ENCODE data around the gene PLEKHA5.
"Not testable (repeated sequence)": the region's sequence is repeated elsewhere in the genome, so short reads cannot be mapped to it uniquely, and the experiment has no call there.

Gene PLEKHA5, protein sequence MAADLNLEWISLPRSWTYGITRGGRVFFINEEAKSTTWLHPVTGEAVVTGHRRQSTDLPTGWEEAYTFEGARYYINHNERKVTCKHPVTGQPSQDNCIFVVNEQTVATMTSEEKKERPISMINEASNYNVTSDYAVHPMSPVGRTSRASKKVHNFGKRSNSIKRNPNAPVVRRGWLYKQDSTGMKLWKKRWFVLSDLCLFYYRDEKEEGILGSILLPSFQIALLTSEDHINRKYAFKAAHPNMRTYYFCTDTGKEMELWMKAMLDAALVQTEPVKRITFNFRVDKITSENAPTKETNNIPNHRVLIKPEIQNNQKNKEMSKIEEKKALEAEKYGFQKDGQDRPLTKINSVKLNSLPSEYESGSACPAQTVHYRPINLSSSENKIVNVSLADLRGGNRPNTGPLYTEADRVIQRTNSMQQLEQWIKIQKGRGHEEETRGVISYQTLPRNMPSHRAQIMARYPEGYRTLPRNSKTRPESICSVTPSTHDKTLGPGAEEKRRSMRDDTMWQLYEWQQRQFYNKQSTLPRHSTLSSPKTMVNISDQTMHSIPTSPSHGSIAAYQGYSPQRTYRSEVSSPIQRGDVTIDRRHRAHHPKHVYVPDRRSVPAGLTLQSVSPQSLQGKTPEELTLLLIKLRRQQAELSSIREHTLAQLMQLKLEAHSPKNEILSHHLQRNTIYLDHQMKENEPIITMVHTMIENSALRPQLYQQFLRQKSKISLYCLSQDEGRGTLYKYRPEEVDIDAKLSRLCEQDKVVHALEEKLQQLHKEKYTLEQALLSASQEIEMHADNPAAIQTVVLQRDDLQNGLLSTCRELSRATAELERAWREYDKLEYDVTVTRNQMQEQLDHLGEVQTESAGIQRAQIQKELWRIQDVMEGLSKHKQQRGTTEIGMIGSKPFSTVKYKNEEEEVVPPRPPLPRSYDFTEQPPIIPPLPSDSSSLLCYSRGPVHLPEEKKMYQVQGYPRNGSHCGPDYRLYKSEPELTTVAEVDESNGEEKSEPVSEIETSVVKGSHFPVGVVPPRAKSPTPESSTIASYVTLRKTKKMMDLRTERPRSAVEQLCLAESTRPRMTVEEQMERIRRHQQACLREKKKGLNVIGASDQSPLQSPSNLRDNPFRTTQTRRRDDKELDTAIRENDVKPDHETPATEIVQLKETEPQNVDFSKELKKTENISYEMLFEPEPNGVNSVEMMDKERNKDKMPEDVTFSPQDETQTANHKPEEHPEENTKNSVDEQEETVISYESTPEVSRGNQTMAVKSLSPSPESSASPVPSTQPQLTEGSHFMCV

GRCh38 chr12:19129486-19130223 lies at the start of gene PLEKHA5:
PLEKHA5 (plus strand) TSS chr12:19129733; CDS start chr12:19129800, 67 bp downstream.
- peak; percentile 8 for DNase-seq

DNA sequence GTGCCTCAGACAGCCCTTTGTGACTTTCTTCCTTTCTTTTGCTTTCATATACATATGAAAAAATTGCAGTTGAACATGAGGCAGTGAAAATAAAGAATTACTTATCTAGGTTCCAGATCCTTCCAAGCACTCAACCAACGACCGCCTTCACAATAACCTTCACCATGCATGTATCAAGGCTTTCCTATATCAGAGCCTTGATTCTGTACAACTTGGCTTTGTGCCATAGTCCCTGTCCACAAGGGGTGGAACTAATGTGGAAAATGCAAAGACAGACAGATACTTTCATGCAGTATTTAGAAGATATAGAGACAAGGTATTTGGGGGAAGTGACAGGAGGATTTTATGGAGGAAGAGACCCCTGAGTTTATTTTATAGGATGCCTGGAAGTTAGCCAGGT lies 48.6 kb upstream of the PLEKHA5 start:
- no peak for DNase-seq

GRCh38 chr12:19082365-19082911 lies 47.1 kb upstream of the PLEKHA5 start:
- DNase-seq: no peak

- no peak for DNase-seq
Measured at GRCh38 chr12:19084547-19084946, 45.0 kb upstream of the PLEKHA5 start.

GRCh38 chr12:19085090-19085489 lies 44.4 kb upstream of the PLEKHA5 start:
- no peak for DNase-seq

DNA sequence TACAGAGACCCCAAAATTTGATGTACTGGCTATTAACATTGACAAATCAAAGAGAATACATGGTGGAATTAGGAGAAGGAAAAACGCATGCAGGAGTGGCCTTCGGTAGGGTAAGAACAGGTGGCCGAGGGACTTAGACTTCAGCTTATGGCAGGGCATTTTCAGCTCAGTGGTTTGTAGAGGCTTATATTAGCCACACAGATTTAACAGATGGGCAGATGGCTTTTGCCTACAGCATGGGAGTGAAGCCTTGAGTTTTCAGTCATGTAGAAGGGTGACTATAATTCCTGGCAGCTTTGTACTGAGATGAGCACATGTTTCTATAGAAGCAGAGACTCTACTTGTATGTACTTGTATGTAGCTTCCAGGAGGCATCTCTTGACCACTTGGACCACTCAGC lies 40.9 kb upstream of the PLEKHA5 start:
- no peak for DNase-seq

GRCh38 chr12:19092482-19092881 lies 37.1 kb upstream of the PLEKHA5 start:
- DNase-seq: not testable (repeated sequence)

DNA sequence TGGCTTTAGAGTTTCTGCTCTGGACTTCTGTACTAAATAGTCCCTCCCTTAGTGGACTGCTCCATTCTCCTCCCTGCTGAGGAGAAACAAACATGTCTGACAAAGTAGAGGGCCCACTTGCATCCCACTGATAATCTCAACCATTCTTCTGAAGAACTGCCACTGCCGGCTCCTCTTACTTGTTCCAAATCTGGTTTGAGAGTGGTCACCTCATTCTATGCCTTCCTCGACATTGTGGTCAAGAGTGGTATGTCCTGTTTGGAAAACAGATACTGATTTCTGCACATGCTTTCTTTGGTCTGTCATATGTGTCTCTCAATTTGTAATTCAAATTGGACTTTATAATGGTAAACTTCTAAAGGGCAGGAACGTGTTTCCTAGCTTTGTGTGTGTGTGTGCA lies 36.3 kb upstream of the PLEKHA5 start:
- no peak for DNase-seq

- no peak for DNase-seq
Measured at GRCh38 chr12:19095331-19095730, 34.2 kb upstream of the PLEKHA5 start.

- no peak for DNase-seq
Measured at GRCh38 chr12:19095756-19096480, 33.6 kb upstream of the PLEKHA5 start.

GRCh38 chr12:19105463-19105862 lies 24.1 kb upstream of the PLEKHA5 start:
- no peak for DNase-seq

- DNase-seq: no peak
Measured at GRCh38 chr12:19107750-19108149, 21.8 kb upstream of the PLEKHA5 start.

DNA sequence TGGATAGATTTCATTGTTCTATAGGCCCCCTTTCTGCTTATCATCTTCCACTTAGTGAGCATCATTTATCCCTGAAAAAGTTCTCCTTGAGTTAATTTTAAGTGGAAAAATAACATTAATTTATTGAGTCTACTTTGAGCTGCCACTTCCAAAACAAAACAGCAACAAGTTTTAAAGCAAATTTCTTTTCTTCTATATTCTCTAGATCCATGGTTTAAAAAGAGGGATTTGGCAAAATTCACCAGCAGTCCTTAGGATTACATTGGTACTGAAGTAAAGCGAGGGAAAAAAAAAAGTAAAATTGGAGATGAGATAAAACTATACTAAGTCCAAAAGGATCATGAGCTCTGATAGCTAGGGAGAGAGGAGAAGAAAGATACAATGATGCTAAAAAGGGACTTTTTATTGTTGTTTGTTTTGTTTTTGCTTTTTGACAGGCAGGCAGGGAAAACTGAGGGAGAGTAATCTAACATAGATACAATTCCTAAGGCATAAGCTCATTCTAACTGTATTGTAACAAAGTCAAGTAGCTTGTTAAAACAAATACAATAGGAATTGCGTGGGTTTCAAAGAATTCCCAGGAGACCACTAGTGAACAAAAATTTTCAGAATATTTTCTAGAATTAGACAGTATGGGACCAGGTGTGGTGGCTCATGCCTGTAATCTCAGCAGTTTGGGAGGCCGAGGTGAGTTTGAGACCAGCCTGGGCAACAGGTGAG lies 19.2 kb upstream of the PLEKHA5 start:
- no peak for DNase-seq

- DNase-seq: no peak
Measured at GRCh38 chr12:19113464-19113863, 16.1 kb upstream of the PLEKHA5 start.

DNA sequence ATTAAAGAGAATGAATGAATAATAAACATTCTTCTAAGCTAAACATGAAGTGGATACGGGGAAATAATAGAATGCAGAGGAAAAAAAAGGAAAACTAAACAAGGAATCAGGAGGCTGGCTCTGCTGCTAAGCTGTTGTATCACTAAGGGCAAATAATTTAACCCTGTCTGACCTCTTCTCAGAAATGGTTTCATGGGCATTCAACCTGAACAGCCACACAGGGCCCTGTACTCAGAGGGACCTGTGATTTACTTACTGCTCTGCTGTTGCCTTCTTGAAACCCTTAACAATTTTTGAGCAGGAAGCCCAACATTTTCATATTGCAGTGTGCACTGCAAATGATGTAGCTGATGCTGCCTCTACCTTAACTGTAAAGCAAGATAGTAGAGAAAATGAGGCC lies 14.2 kb upstream of the PLEKHA5 start:
- no peak for DNase-seq

GRCh38 chr12:19119440-19119839 lies 10.1 kb upstream of the PLEKHA5 start:
- no peak for DNase-seq

GRCh38 chr12:19120795-19121194 lies 8.7 kb upstream of the PLEKHA5 start:
- no peak for DNase-seq

DNA sequence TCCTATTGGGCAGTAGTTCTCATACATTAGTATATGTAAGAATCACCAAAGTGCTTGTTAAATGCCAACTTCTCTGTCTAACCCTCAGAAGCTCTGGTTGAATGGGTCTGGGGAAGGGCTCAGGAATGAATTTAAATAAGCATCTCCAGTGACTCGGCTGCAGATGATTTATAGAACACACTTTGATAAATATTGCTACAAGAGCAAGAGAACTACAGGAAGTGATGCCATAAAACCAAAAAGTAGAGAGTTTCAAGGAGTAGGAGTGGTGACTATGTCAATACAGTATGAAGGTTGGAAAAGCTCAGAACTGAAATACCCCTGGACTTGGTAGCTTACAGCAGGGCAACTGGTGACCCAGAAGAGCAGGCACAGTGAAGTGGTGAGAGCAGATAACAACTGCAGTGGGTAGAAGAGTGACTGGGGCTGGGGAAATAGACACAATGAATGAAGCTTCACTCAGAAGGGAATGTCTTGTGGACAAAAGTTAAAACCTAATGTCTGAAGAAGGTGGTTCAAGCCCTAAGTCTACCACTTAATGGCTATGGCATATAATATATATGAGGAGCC lies 8.0 kb upstream of the PLEKHA5 start:
- DNase-seq: no peak

- no peak for DNase-seq
Measured at GRCh38 chr12:19125325-19125724, 4.2 kb upstream of the PLEKHA5 start.

DNA sequence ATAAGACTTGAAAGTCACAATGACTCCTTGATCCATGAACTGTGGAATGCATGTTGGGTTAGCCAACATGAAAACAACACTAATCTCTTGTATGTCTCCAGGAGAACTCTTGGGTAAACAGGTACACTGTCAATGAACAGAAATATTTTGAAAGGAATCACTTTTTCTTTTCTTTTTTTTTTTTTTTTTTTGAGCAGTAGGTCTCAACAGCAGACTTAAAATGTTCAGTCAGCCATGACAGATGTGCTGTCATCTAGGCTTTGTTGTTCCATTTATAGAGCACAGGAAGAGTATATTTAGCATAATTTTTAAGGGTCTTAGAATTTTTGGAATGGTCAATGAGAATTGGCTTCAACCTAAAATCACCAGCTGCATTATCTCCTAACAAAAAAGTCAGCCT lies 2.3 kb upstream of the PLEKHA5 start:
- no peak for DNase-seq

All from activated CD4-positive, alpha-beta T cell treated with anti-CD3 and anti-CD28 coated beads, Interleukin-2, amount 50 U/mL, for 1 hour (primary cell).